ENCODE results near the gene CSRP2. TPM values are rescaled to one million over a fixed set of nuclear protein-coding genes. Genes with fewer than 3 reads are reported as not detected.
A peak's percentile ranks its signal among the peaks of the same experiment; 100 is the strongest.

Gene CSRP2
- polyA plus RNA-seq, 3 donors, result 0.07 TPM; not detected in 2

GRCh38 chr12:76871742-76872141 is 7.1 kb downstream of the CSRP2 start:
- no peak overlapping the region for H3K9ac ChIP-seq (ENCODE audit: insufficient read depth, low read length, poor library complexity, severe bottlenecking)
- no peaks in the 10 kb centered on the region for H4K20me1 ChIP-seq (ENCODE audit: insufficient read depth, low read length)
- H3K4me1 Mint-ChIP-seq, result no peaks in the 10 kb centered on the region
- no peak overlapping the region for H3K4me3 ChIP-seq (replicated peaks in 1 of 3; ENCODE audit: low read depth in 2 of 3, low read length in 3 of 3)
- no peaks in the 10 kb centered on the region for H3K9me3 ChIP-seq (replicated peaks in 1 of 2; ENCODE audit: control insufficient read depth in 1 of 2, insufficient read depth in 1 of 2, low read length in 2 of 2)
- no peaks in the 10 kb centered on the region for H3K36me3 Mint-ChIP-seq
- WGBS (ENCODE audit: insufficient coverage), result 100% methylated on average over 1 of the region's 3 CpGs
- H3K9me3 Mint-ChIP-seq, result no peaks in the 10 kb centered on the region
- H3K27me3 Mint-ChIP-seq (ENCODE audit: low read depth in 3 of 3), result peaks cover 6 to 10% (median 7%) of the 10 kb centered on the region in 3 donors
- no peak overlapping the region for H2AFZ ChIP-seq (ENCODE audit: insufficient read depth, low read depth, low read length, poor library complexity, severe bottlenecking)
- H3K79me2 ChIP-seq (ENCODE audit: insufficient read depth, low read length), result no peaks in the 10 kb centered on the region
- peaks cover 5 to 6% of the 10 kb centered on the region in 2 donors for H3K27me3 ChIP-seq (ENCODE audit: control insufficient read depth in 2 of 2, insufficient read depth in 2 of 2, low read length in 2 of 2)
- no peak overlapping the region for H3K27ac Mint-ChIP-seq
- DNase-seq, result no peak
- H3K27ac ChIP-seq (ENCODE audit: low read depth in 1 of 2, low read length in 2 of 2), result no peak overlapping the region
- no peaks in the 10 kb centered on the region for H3K4me1 ChIP-seq (ENCODE audit: control insufficient read depth in 1 of 2, insufficient read depth in 2 of 2, low read length in 2 of 2)
- no peaks in the 10 kb centered on the region for H3K36me3 ChIP-seq (replicated peaks in 1 of 2; ENCODE audit: control insufficient read depth in 1 of 2, insufficient read depth in 2 of 2, low read length in 2 of 2)
- no peak overlapping the region for H3K4me2 ChIP-seq (replicated peaks; ENCODE audit: extremely low read depth, low read length, poor library complexity, severe bottlenecking)
- intact Hi-C loops (cut with micrococcal nuclease), result no loop called here
- TF ChIP-seq, protein P1, sequence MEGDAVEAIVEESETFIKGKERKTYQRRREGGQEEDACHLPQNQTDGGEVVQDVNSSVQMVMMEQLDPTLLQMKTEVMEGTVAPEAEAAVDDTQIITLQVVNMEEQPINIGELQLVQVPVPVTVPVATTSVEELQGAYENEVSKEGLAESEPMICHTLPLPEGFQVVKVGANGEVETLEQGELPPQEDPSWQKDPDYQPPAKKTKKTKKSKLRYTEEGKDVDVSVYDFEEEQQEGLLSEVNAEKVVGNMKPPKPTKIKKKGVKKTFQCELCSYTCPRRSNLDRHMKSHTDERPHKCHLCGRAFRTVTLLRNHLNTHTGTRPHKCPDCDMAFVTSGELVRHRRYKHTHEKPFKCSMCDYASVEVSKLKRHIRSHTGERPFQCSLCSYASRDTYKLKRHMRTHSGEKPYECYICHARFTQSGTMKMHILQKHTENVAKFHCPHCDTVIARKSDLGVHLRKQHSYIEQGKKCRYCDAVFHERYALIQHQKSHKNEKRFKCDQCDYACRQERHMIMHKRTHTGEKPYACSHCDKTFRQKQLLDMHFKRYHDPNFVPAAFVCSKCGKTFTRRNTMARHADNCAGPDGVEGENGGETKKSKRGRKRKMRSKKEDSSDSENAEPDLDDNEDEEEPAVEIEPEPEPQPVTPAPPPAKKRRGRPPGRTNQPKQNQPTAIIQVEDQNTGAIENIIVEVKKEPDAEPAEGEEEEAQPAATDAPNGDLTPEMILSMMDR (IDR thresholded peaks at IDR 0.05), result no peak
- H3K4me3 Mint-ChIP-seq, result no peak overlapping the region

DNA sequence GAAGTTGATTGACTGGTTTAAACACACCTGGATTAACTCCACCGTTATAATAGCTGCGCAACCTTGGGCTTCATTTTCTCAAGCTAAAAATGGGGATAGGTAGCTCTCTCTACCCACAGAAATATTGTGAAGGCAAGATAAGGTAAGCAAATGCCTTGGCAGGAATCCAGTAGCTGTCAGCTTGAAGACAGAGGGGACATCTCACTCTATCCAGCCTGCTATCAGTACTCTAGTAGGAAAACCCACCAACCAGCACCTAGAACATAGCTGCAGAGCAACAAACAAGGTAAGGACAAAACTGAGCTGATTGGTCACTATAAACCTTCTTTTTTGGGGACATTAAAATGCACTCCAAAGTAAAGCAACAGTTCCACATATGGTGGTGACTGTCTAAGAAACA is 7.7 kb downstream of the CSRP2 start:
- H3K36me3 ChIP-seq (replicated peaks in 1 of 2; ENCODE audit: control insufficient read depth in 1 of 2, insufficient read depth in 2 of 2, low read length in 2 of 2), result no peaks in the 10 kb centered on the region
- no peak overlapping the region for H3K9ac ChIP-seq (ENCODE audit: insufficient read depth, low read length, poor library complexity, severe bottlenecking)
- no peaks in the 10 kb centered on the region for H3K9me3 ChIP-seq (replicated peaks in 1 of 2; ENCODE audit: control insufficient read depth in 1 of 2, insufficient read depth in 1 of 2, low read length in 2 of 2)
- H3K9me3 Mint-ChIP-seq, result no peaks in the 10 kb centered on the region
- no peak overlapping the region for H2AFZ ChIP-seq (ENCODE audit: insufficient read depth, low read depth, low read length, poor library complexity, severe bottlenecking)
- no peaks in the 10 kb centered on the region for H4K20me1 ChIP-seq (ENCODE audit: insufficient read depth, low read length)
- no peak overlapping the region for H3K4me2 ChIP-seq (replicated peaks; ENCODE audit: extremely low read depth, low read length, poor library complexity, severe bottlenecking)
- H3K4me3 Mint-ChIP-seq, result no peak overlapping the region
- H3K27me3 ChIP-seq (ENCODE audit: control insufficient read depth in 2 of 2, insufficient read depth in 2 of 2, low read length in 2 of 2), result no peaks in the 10 kb centered on the region
- no peaks in the 10 kb centered on the region for H3K4me1 Mint-ChIP-seq
- intact Hi-C loops (cut with micrococcal nuclease), result no loop called here
- H3K27ac Mint-ChIP-seq, result peak overlapping the region in 1 of 7 donors; percentile 42
- H3K4me3 ChIP-seq (replicated peaks in 1 of 3; ENCODE audit: low read depth in 2 of 3, low read length in 3 of 3), result no peak overlapping the region
- DNase-seq, result no peak
- WGBS (ENCODE audit: insufficient coverage), result no CpG with 5 or more reads among the region's 2 CpGs
- H3K79me2 ChIP-seq (ENCODE audit: insufficient read depth, low read length), result no peaks in the 10 kb centered on the region
- H3K27ac ChIP-seq (ENCODE audit: low read depth in 1 of 2, low read length in 2 of 2), result no peak overlapping the region
- H3K36me3 Mint-ChIP-seq, result no peaks in the 10 kb centered on the region
- peaks cover 0 to 4% (median under 1%) of the 10 kb centered on the region in 3 donors for H3K27me3 Mint-ChIP-seq (ENCODE audit: low read depth in 3 of 3)
- no peaks in the 10 kb centered on the region for H3K4me1 ChIP-seq (ENCODE audit: control insufficient read depth in 1 of 2, insufficient read depth in 2 of 2, low read length in 2 of 2)
- TF ChIP-seq, protein P1 (IDR thresholded peaks at IDR 0.05), result no peak
